CD14-positive monocyte (primary cell): ENCODE measurements around the gene BLOC1S4. TPM values are rescaled to one million over a fixed set of nuclear protein-coding genes. Genes with fewer than 3 reads are reported as not detected.

Experiments
- DNase-seq, 3 donors: peaks; one replicate each; pipeline ENCODE4 v3.0.0-alpha.2; 2011 to 2022
- H2AFZ ChIP-seq: 2 replicates; pipeline ENCODE4 v1.6.0; 2012; ENCODE audit warnings: mild to moderate bottlenecking, low read depth, low read length, inconsistent platforms; ENCODE audit not compliant: insufficient read depth, poor library complexity, severe bottlenecking
- H3K27ac ChIP-seq, 2 donors: 1 replicate in 1 of 2; 2 replicates in 1 of 2; pipeline ENCODE4 v1.5.1; 2012 to 2013; ENCODE audit warnings: low read length in 2 of 2, control low read depth in 1 of 2, inconsistent platforms in 1 of 2, low read depth in 1 of 2, mild to moderate bottlenecking in 1 of 2
- H3K27me3 ChIP-seq, 2 donors: one replicate each; pipeline versions ENCODE4 v1.6.0 to v1.6.1; 2011 to 2013; ENCODE audit warnings: low read length in 2 of 2; ENCODE audit not compliant: control insufficient read depth in 2 of 2, insufficient read depth in 2 of 2
- H3K36me3 ChIP-seq, 2 donors: replicated peaks in 1 of 2; 1 replicate in 1 of 2; 2 replicates in 1 of 2; pipeline versions ENCODE4 v1.5.1 to v1.6.1; 2012 to 2013; ENCODE audit warnings: low read length in 2 of 2, control low read depth in 1 of 2, inconsistent platforms in 1 of 2, mild to moderate bottlenecking in 1 of 2; ENCODE audit not compliant: insufficient read depth in 2 of 2, control insufficient read depth in 1 of 2
- H3K4me1 ChIP-seq, 2 donors: 1 replicate in 1 of 2; 2 replicates in 1 of 2; pipeline versions ENCODE4 v1.5.1 to v1.6.1; 2012 to 2013; ENCODE audit warnings: low read length in 2 of 2, control low read depth in 1 of 2, inconsistent platforms in 1 of 2, mild to moderate bottlenecking in 1 of 2, moderate library complexity in 1 of 2; ENCODE audit not compliant: insufficient read depth in 2 of 2, control insufficient read depth in 1 of 2
- H3K4me2 ChIP-seq: replicated peaks from 2 replicates; pipeline ENCODE3; 2012; ENCODE audit warnings: low read length, moderate library complexity, mild to moderate bottlenecking; ENCODE audit not compliant: poor library complexity, severe bottlenecking; ENCODE audit errors: extremely low read depth
- H3K4me3 ChIP-seq, 3 experiments: fragments of 200-600 bp in 1 of 3; sonication (generic) in 1 of 3; replicated peaks in 1 of 3; 1 replicate in 2 of 3; 2 replicates in 1 of 3; pipeline ENCODE4 v1.5.1; 2011 to 2013; ENCODE audit warnings: low read length in 3 of 3, mild to moderate bottlenecking in 3 of 3, control low read depth in 2 of 3, low read depth in 2 of 3, inconsistent platforms in 1 of 3, moderate library complexity in 1 of 3
- H3K79me2 ChIP-seq: 2 replicates; pipeline ENCODE4 v1.6.0; 2012; ENCODE audit warnings: mild to moderate bottlenecking, control low read depth, inconsistent platforms, low read length, moderate library complexity; ENCODE audit not compliant: insufficient read depth
- H3K9ac ChIP-seq: 2 replicates; pipeline ENCODE4 v1.6.0; 2017; ENCODE audit warnings: low read length, mild to moderate bottlenecking; ENCODE audit not compliant: insufficient read depth, poor library complexity, severe bottlenecking
- H3K9me3 ChIP-seq, 2 donors: replicated peaks in 1 of 2; 1 replicate in 1 of 2; 2 replicates in 1 of 2; pipeline versions ENCODE4 v1.5.1 to v1.6.1; 2012 to 2013; ENCODE audit warnings: low read length in 2 of 2, control low read depth in 1 of 2; ENCODE audit not compliant: control insufficient read depth in 1 of 2, insufficient read depth in 1 of 2
- H4K20me1 ChIP-seq: 2 replicates; pipeline ENCODE4 v1.6.0; 2012; ENCODE audit warnings: mild to moderate bottlenecking, low read length, control low read depth, moderate library complexity; ENCODE audit not compliant: insufficient read depth
- H3K27ac Mint-ChIP-seq, 7 donors: one replicate each; pipeline ENCODE4 v1.8.0; 2020; ENCODE audit warnings: mild to moderate bottlenecking in 7 of 7, mixed read lengths in 7 of 7, moderate library complexity in 6 of 7, inconsistent platforms in 2 of 7
- H3K27me3 Mint-ChIP-seq, 3 donors: one replicate each; pipeline ENCODE4 v1.8.0; 2021 to 2022; ENCODE audit warnings: low read depth in 3 of 3, mild to moderate bottlenecking in 3 of 3, mixed read lengths in 3 of 3, moderate library complexity in 3 of 3, inconsistent platforms in 1 of 3
- H3K36me3 Mint-ChIP-seq, 2 donors: one replicate each; pipeline ENCODE4 v1.8.0; 2020; ENCODE audit warnings: mixed read lengths in 2 of 2, inconsistent platforms in 1 of 2, mild to moderate bottlenecking in 1 of 2
- H3K4me1 Mint-ChIP-seq: one replicate; pipeline ENCODE4 v1.8.0; 2020; ENCODE audit warnings: mild to moderate bottlenecking, mixed read lengths
- H3K4me3 Mint-ChIP-seq, 2 donors: one replicate each; pipeline ENCODE4 v1.8.0; 2020; ENCODE audit warnings: mild to moderate bottlenecking in 2 of 2, mixed read lengths in 2 of 2, moderate library complexity in 1 of 2
- H3K9me3 Mint-ChIP-seq, 7 donors: one replicate each; pipeline ENCODE4 v1.8.0; 2020 to 2022; ENCODE audit warnings: mixed read lengths in 7 of 7, mild to moderate bottlenecking in 6 of 7, moderate library complexity in 6 of 7, inconsistent platforms in 2 of 7
- WGBS: methylation state at CpG from one replicate; pipeline ENCODE4 v1.1.5; 2013; ENCODE audit warnings: missing lambda C conversion rate; ENCODE audit not compliant: insufficient coverage; 5-methylcytosine and 5-hydroxymethylcytosine counted together
- intact Hi-C, 2 donors: fragments of 100-400 bp; cut with micrococcal nuclease; formaldehyde crosslinking; loops; one replicate each; pipeline versions ENCODE4 v1.15.0 to v1.15.1; 2023
- polyA plus RNA-seq, 3 donors: library from polyadenylated mRNA; depleted of rRNA in 1 of 3; unstranded in 2 of 3; stranded (reverse) in 1 of 3; fragments of 300-500 nt in 2 of 3; fragments of >200 nt in 1 of 3; fragmentation: Illumina TruSeq in 2 of 3; gene quantifications; 1 replicate in 2 of 3; 2 replicates in 1 of 3; pipeline ENCODE4 v1.2.3, GENCODE V29; 2012 to 2021
- TF ChIP-seq, protein P1 (sequence below): fragments of 200-600 bp; IDR thresholded peaks from one replicate; pipeline ENCODE4 v1.8.0; 2022; ENCODE audit warnings: antibody characterized with exemption, mild to moderate bottlenecking

Gene BLOC1S4
- polyA plus RNA-seq, 3 donors, result 6.7 to 30.9 (median 20.1) TPM

DNA sequence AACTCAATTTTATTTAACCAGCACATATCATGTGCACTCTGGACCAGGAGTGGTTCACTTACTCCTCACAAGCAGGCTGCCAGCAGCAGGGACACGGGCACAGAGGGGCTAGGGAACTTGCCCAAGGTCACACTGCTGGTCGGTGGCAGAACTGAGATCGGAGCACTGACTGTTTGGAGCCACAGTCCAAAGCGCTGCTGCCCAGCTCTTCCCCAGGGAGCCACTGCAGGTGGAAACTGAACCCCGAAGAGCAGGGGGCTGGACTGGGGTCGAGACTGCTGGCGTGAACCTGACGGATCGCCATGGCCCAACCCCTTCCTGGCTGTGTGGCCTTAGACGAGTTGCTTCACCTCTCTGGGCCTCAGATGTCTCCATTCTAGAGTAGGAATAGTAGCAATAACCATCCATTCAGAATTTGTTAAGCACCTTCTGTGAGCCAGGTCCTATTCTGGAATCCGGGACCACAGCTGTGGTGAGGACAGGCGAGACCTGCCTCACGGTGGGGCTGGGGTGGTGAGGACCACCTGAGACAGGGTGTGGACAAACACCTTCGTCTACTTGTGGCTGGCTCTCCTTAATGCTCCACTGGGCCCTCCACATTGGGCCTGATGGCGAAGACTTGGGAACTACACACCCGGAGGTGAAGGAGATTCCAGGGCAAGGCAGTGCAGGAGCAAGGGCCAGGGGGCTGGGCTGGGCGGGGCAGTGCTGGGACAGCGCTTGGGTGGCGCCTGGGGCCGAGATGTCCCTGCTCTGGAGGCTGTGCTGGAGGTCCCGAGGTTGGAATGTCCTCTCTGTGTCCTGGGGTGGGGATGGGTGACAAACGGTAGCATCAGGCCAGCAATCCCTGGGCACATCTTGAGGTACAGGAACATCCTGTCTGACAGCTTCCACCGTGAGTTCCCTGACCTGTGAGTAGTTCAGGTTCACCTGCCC, 34.6 kb downstream of the BLOC1S4 start:
- Mint-ChIP-seq H3K4me3 (no peak overlapping the region), H3K27me3 (peaks cover 1 to 6% (median 4%) of the 10 kb centered on the region in 3 donors), H3K36me3 (no peaks in the 10 kb centered on the region), H3K27ac (peak overlapping the region in 1 of 7 donors; percentile 54), H3K9me3 (no peaks in the 10 kb centered on the region), H3K4me1 (peaks cover 20% of the 10 kb centered on the region)
- no peak overlapping the region for H3K4me3 ChIP-seq
- H3K4me2 ChIP-seq, result no peak overlapping the region
- H3K27ac ChIP-seq, result no peak overlapping the region
- H3K9me3 ChIP-seq, result no peaks in the 10 kb centered on the region
- intact Hi-C loops, result no loop called here
- peaks cover 20 to 23% of the 10 kb centered on the region in 2 donors for H3K4me1 ChIP-seq
- H3K36me3 ChIP-seq, result no peaks in the 10 kb centered on the region
- no peak overlapping the region for H2AFZ ChIP-seq
- H4K20me1 ChIP-seq, result no peaks in the 10 kb centered on the region
- no peak overlapping the region for H3K9ac ChIP-seq
- H3K27me3 ChIP-seq, result no peaks in the 10 kb centered on the region
- H3K79me2 ChIP-seq, result no peaks in the 10 kb centered on the region
- DNase-seq, result no peak
- TF ChIP-seq, protein P1, sequence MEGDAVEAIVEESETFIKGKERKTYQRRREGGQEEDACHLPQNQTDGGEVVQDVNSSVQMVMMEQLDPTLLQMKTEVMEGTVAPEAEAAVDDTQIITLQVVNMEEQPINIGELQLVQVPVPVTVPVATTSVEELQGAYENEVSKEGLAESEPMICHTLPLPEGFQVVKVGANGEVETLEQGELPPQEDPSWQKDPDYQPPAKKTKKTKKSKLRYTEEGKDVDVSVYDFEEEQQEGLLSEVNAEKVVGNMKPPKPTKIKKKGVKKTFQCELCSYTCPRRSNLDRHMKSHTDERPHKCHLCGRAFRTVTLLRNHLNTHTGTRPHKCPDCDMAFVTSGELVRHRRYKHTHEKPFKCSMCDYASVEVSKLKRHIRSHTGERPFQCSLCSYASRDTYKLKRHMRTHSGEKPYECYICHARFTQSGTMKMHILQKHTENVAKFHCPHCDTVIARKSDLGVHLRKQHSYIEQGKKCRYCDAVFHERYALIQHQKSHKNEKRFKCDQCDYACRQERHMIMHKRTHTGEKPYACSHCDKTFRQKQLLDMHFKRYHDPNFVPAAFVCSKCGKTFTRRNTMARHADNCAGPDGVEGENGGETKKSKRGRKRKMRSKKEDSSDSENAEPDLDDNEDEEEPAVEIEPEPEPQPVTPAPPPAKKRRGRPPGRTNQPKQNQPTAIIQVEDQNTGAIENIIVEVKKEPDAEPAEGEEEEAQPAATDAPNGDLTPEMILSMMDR, result no peak
- 94% methylated on average over 14 of the region's 23 CpGs for WGBS

DNA sequence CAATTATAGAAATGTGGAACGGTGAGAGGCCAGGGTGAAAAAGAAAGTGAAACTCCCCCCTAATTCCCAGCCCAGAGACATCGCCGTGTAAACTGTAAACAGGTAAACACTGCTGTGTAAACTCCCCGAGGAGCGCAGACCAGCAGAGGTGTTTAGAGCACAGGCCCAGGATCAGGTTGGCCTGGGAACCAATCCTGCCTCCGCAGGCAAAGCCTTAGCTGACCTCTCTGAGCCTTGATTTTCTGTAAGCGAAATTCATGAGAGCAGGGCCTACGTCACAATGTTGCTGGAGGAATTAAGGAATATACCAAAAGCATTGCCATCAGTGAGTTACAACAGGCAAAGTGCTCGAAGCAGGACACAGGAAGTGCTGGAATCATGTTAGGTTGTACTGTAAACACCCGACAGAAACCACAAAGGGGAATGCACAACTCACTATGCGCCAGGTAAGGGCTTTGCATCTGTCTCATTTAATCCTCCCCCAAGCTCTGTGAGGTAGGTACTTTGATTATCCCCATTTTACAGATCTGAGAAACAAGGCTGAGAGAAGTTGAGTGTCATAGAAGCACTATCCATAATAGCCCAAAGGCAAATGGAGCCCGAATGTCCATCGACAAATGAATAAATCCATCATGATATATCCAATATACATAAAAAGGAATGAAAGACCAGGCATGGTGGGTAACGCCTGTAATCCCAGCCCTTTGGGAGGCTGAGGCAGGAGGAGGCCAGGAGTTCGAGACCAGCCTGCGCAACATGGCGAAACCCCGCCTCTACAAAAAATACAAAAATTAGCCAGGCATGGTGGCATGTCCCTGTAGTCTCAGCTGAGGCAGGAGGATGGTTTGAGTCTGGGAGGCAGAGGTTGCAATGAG, 35.9 kb downstream of the BLOC1S4 start:
- H3K27ac Mint-ChIP-seq, result peak overlapping the region in 5 of 7 donors; percentile 32 to 73 (median 64)
- no peaks in the 10 kb centered on the region for H3K27me3 ChIP-seq
- peaks cover 20 to 23% of the 10 kb centered on the region in 2 donors for H3K4me1 ChIP-seq
- H3K4me3 Mint-ChIP-seq, result peak overlapping the region in 1 of 2 donors; percentile 79
- H3K79me2 ChIP-seq, result no peaks in the 10 kb centered on the region
- H2AFZ ChIP-seq, result peak overlapping the region; percentile 48
- WGBS, result 76% methylated on average over 5 of the region's 18 CpGs
- H3K9me3 Mint-ChIP-seq, result no peaks in the 10 kb centered on the region
- no peak overlapping the region for H3K4me3 ChIP-seq
- no peaks in the 10 kb centered on the region for H4K20me1 ChIP-seq
- DNase-seq, result no peak
- peak overlapping the region; percentile 28 for H3K4me2 ChIP-seq
- H3K9me3 ChIP-seq, result no peaks in the 10 kb centered on the region
- H3K9ac ChIP-seq, result no peak overlapping the region
- peaks cover 1 to 4% (median 2%) of the 10 kb centered on the region in 3 donors for H3K27me3 Mint-ChIP-seq
- no peaks in the 10 kb centered on the region for H3K36me3 Mint-ChIP-seq
- H3K36me3 ChIP-seq, result no peaks in the 10 kb centered on the region
- intact Hi-C loops, result no loop called here
- TF ChIP-seq, protein P1, result no peak
- peak overlapping the region in 1 of 2 donors; percentile 40 for H3K27ac ChIP-seq
- H3K4me1 Mint-ChIP-seq, result peaks cover 20% of the 10 kb centered on the region
